Measurements from ENCODE around the gene LURAP1L.

DNA sequence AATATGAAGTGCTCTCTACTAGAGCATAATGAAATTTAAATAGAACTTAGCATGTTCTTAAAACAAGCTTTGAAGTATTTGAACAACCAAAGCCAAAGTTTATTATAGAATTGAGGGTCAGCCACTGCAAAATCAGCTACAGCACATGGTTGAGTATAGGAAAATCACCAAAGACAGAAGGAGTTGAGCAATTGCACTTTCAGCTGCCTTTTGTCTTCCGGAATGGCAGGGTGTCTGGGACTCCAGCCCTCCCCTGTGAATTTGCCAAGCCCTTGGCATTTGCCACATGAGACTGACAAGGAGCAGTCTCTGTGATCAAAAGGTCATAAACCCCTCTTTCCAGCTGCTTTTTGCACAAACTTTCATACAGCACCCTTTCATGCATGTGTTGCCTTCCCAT is 8.5 kb upstream of the LURAP1L start:
- TF ChIP-seq EZH2phosphoT487 (IDR thresholded peaks at IDR 0.05; ENCODE audit: borderline replicate concordance), result no peak
- TF ChIP-seq, protein P1, sequence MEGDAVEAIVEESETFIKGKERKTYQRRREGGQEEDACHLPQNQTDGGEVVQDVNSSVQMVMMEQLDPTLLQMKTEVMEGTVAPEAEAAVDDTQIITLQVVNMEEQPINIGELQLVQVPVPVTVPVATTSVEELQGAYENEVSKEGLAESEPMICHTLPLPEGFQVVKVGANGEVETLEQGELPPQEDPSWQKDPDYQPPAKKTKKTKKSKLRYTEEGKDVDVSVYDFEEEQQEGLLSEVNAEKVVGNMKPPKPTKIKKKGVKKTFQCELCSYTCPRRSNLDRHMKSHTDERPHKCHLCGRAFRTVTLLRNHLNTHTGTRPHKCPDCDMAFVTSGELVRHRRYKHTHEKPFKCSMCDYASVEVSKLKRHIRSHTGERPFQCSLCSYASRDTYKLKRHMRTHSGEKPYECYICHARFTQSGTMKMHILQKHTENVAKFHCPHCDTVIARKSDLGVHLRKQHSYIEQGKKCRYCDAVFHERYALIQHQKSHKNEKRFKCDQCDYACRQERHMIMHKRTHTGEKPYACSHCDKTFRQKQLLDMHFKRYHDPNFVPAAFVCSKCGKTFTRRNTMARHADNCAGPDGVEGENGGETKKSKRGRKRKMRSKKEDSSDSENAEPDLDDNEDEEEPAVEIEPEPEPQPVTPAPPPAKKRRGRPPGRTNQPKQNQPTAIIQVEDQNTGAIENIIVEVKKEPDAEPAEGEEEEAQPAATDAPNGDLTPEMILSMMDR (conservative IDR thresholded peaks at IDR 0.05; ENCODE audit: low read length), result no peak

Measured in Loucy (cell line).